K562 (cell line): ENCODE results near the gene C1QC. TPM values are rescaled to one million over a fixed set of nuclear protein-coding genes. Genes with fewer than 3 reads are reported as not detected.

ENCODE experiments used
- ATAC-seq: fragments of 200-7000 bp; cut with Tn5 transposase; 3 replicates; pipeline ENCODE4 v1.9.1; 2020; ENCODE audit warnings: moderate library complexity
- BruUV-seq: library from RNA; stranded (reverse); fragments of 400-500 nt; replicated peaks from 2 replicates; lab custom pipeline; 2021; lab: Mats Ljungman, UMichigan
- CTCF ChIA-PET: fragments of 300-600 bp; formaldehyde crosslinking; extraction: SDS; loops from one replicate; lab custom pipeline; 2021; ENCODE audit warnings: low intra/inter-chr PET ratio; lab: Yijun Ruan, JAX
- POLR2A ChIA-PET: fragments of 300-600, 350-650 bp; sonication (Branson Sonifier 250); formaldehyde crosslinking; extraction: SDS; loops from one replicate; lab custom pipeline; 2021; ENCODE audit warnings: antibody characterized with exemption, inconsistent platforms; lab: Yijun Ruan, JAX
- DNase-seq, 4 experiments: peaks; one replicate each; pipeline versions ENCODE4 v3.0.0 to v3.0.0-alpha.2; 2011 to 2018; ENCODE audit warnings: low spot score in 3 of 4, mixed read lengths in 3 of 4; ENCODE audit errors: extremely low read depth in 1 of 4
- FAIRE-seq: peaks from 2 replicates; lab custom pipeline; 2011; peaks lifted over from hg19 to GRCh38; lab: Jason Lieb, UNC
- H2AFZ ChIP-seq: 2 replicates; pipeline ENCODE4 v1.6.0; 2011; ENCODE audit warnings: low read depth, low read length, control low read depth, inconsistent platforms
- H3K27ac ChIP-seq: fragments of 200-600 bp; 3 replicates; pipeline ENCODE4 v1.8.0; 2011; ENCODE audit warnings: low read depth, mild to moderate bottlenecking, control low read depth, inconsistent platforms, low read length, moderate library complexity, mixed read lengths; ENCODE audit errors: extremely low read depth
- H3K27me3 ChIP-seq, 2 experiments: fragments of 300-600 bp in 1 of 2; 2 replicates in 1 of 2; 3 replicates in 1 of 2; pipeline versions ENCODE4 v1.6.0 to v1.8.0; 2011; ENCODE audit warnings: inconsistent platforms in 2 of 2, low read length in 2 of 2, mild to moderate bottlenecking in 1 of 2, mixed read lengths in 1 of 2, moderate library complexity in 1 of 2; ENCODE audit not compliant: control insufficient read depth in 2 of 2, insufficient read depth in 2 of 2
- H3K36me3 ChIP-seq: fragments of 300-600 bp; 3 replicates; pipeline ENCODE4 v1.8.0; 2011; ENCODE audit warnings: mild to moderate bottlenecking, low read length, inconsistent platforms; ENCODE audit not compliant: control insufficient read depth, insufficient read depth
- H3K4me1 ChIP-seq, 2 experiments: fragments of 200-600 bp in 1 of 2; replicated peaks in 1 of 2; 2 replicates in 1 of 2; 3 replicates in 1 of 2; pipeline versions ENCODE4 v1.5.1 to v1.8.0; 2011; ENCODE audit warnings: inconsistent platforms in 2 of 2, low read length in 2 of 2, mild to moderate bottlenecking in 1 of 2, mixed read lengths in 1 of 2, moderate library complexity in 1 of 2; ENCODE audit not compliant: control insufficient read depth in 2 of 2, insufficient read depth in 2 of 2
- H3K4me2 ChIP-seq: 2 replicates; pipeline ENCODE4 v1.6.1; 2011; ENCODE audit warnings: low read length, control low read depth, inconsistent platforms, mixed read lengths; ENCODE audit not compliant: insufficient read depth
- H3K4me3 ChIP-seq: fragments of 200-600 bp; sonication (generic), shearing (Covaris generic); 2 replicates; pipeline ENCODE4 v1.5.1; 2016; ENCODE audit warnings: control low read depth, inconsistent platforms
- H3K79me2 ChIP-seq: fragments of 200-600 bp; 3 replicates; pipeline ENCODE4 v1.8.0; 2011; ENCODE audit warnings: low read length, inconsistent platforms; ENCODE audit not compliant: control insufficient read depth, insufficient read depth
- H3K9ac ChIP-seq, 2 experiments: 2 replicates each; pipeline versions ENCODE4 v1.6.0 to v1.6.1; 2011; ENCODE audit warnings: low read depth in 2 of 2, low read length in 2 of 2, control low read depth in 1 of 2, inconsistent platforms in 1 of 2, mild to moderate bottlenecking in 1 of 2, mixed read lengths in 1 of 2; ENCODE audit not compliant: insufficient read depth in 1 of 2
- H3K9me1 ChIP-seq: one replicate; pipeline ENCODE4 v1.6.0; 2011; ENCODE audit warnings: inconsistent platforms, mild to moderate bottlenecking, low read length, moderate library complexity; ENCODE audit not compliant: control insufficient read depth, insufficient read depth
- H3K9me3 ChIP-seq: replicated peaks from 2 replicates; pipeline ENCODE4 v1.5.1; 2011; ENCODE audit warnings: low read depth, low read length, inconsistent platforms; ENCODE audit not compliant: control insufficient read depth, insufficient read depth
- H4K20me1 ChIP-seq: replicated peaks from 2 replicates; pipeline ENCODE4 v1.6.1; 2011; ENCODE audit warnings: low read length, inconsistent platforms, mixed read lengths; ENCODE audit not compliant: control insufficient read depth, insufficient read depth
- BCOR ChIP-seq: fragments of 450-650 bp; IDR thresholded peaks from 2 replicates; pipeline ENCODE4 v1.6.1; 2016
- BHLHE40 ChIP-seq: IDR thresholded peaks from 2 replicates; pipeline ENCODE4 v1.6.1; 2011; ENCODE audit warnings: low read length, improper control_type of control experiment
- CTCFL ChIP-seq: IDR thresholded peaks from 2 replicates; pipeline ENCODE4 v1.6.1; 2011; ENCODE audit warnings: borderline replicate concordance, low read depth, mild to moderate bottlenecking, moderate library complexity, low read length; ENCODE audit not compliant: insufficient read depth, poor library complexity, severe bottlenecking
- KLF13 ChIP-seq: fragments of 450-650 bp; IDR thresholded peaks from 2 replicates; pipeline ENCODE4 v1.6.1; 2016; ENCODE audit warnings: missing genetic modification characterization, low read depth, mild to moderate bottlenecking, missing compliant biosample characterization, moderate library complexity, borderline replicate concordance
- LEF1 ChIP-seq: fragments of 450-650 bp; IDR thresholded peaks from 2 replicates; pipeline ENCODE4 v1.6.1; 2016; ENCODE audit warnings: mild to moderate bottlenecking
- NR2F6 ChIP-seq: fragments of 450-650 bp; formaldehyde crosslinking; IDR thresholded peaks from 2 replicates; pipeline ENCODE4 v1.4.0; 2020; ENCODE audit warnings: mild to moderate bottlenecking
- RBM25 ChIP-seq: fragments of 200-400 bp; formaldehyde crosslinking; IDR thresholded peaks from 2 replicates; pipeline ENCODE4 v1.6.1; 2018; ENCODE audit warnings: low read length, low read depth, moderate library complexity; ENCODE audit not compliant: severe bottlenecking
- ZFX ChIP-seq: sonication (generic); formaldehyde crosslinking; IDR thresholded peaks from 2 replicates; pipeline ENCODE4 v1.8.0; 2022; ENCODE audit warnings: mild to moderate bottlenecking, missing genetic modification reagents, moderate library complexity
- ZNF121 ChIP-seq: sonication (generic); formaldehyde crosslinking; conservative IDR thresholded peaks from 2 replicates; pipeline ENCODE4 v1.8.0; 2022; ENCODE audit warnings: missing genetic modification reagents
- WGBS: fragments of 100-300 bp; shearing (Covaris generic); methylation state at CpG from one replicate; pipeline ENCODE4 v1.1.6; 2016; ENCODE audit warnings: low coverage, mixed read lengths; ENCODE audit not compliant: insufficient coverage; ENCODE audit errors: missing lambda C conversion rate; 5-methylcytosine and 5-hydroxymethylcytosine counted together
- in situ Hi-C: fragments of 300-500 bp; cut with MboI; formaldehyde crosslinking; loops from 4 replicates; pipeline ENCODE4 v1.15.0; 2018; ENCODE audit warnings: inconsistent platforms, mixed read lengths
- intact Hi-C: fragments of 100-400 bp; cut with micrococcal nuclease; formaldehyde crosslinking; loops from 2 replicates; pipeline ENCODE4 v1.14.2; 2022
- polyA plus RNA-seq, 8 experiments: library from polyadenylated mRNA; depleted of rRNA in 4 of 8; stranded (reverse) in 5 of 8; unstranded in 3 of 8; fragments of >200 nt; fragmentation: Nextera tagmentation in 2 of 8; fragmentation: Illumina TruSeq in 1 of 8; extraction: Ambion mirVana in 2 of 8; extraction: Trizol in 1 of 8; gene quantifications; 2 replicates each; pipeline versions ENCODE4 v1.2.1 to v1.2.3, GENCODE V29; 2011 to 2014; ENCODE audit warnings: inconsistent platforms in 1 of 8, missing spikeins in 1 of 8
- total RNA-seq, 7 experiments: library from RNA; depleted of rRNA in 6 of 7; stranded (reverse); fragments of >200 nt in 6 of 7; fragmentation: Illumina TruSeq in 2 of 7; extraction: Trizol in 2 of 7; gene quantifications; 2 replicates each; pipeline versions ENCODE4 v1.2.1 to v1.2.3, GENCODE V29; 2011 to 2021; ENCODE audit warnings: low replicate concordance in 1 of 7

C1QC gene
- total and polyA plus RNA-seq, 9 of the 15 experiments (the other 6 are each of a cell fraction or from before 2014, with no cell fraction given), result 0.69 TPM; not detected in 8

DNA sequence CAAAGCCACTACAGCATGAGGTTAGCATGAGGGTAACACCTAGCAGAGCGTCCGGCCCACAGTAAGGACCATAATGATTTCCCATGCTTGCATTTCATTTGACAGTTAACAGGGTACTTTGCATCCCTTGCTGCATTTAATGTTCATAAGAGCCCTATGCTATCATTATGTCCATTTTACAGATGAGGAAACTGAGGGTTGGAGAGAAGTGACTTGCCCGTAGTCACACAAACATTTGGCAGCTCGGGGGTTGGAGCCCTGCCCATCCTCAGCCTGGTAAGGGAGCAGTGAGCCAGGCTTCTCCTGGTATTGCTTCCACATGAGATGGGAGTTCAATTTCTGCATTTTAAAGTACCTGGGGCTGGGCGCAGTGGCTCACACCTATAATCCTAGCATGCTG, 50.7 kb downstream of the C1QC start:
- Histone ChIP-seq H3K27me3 (peaks cover 22 to 43% of the 10 kb centered on the region in 2 experiments), H3K9me1 (no peaks in the 10 kb centered on the region), H3K79me2 (no peaks in the 10 kb centered on the region), H3K36me3 (no peaks in the 10 kb centered on the region), H3K4me3 (no peak overlapping the region), H3K4me2 (no peak overlapping the region), H3K27ac (no peak overlapping the region), H3K9ac (no peak overlapping the region), H4K20me1 (no peaks in the 10 kb centered on the region), H3K4me1 (no peaks in the 10 kb centered on the region), H3K9me3 (no peaks in the 10 kb centered on the region), H2AFZ (no peak overlapping the region)
- TF ChIP-seq KLF13 (tag) (no peak), BCOR (peak; percentile 54; the same call in 1 of the 2 replicates), RBM25 (peak; percentile 54)
- CTCF ChIA-PET, result no interaction called here
- in situ Hi-C loops (no loop called here), intact Hi-C loops (no loop called here)
- POLR2A ChIA-PET, result interaction anchor here (0.7 kb wide), 1 partner anchor 8 kb away, joined by 5 read pairs; no protein-coding TSS in a partner anchor
- no TSS peak for BruUV-seq
- no peak for DNase-seq
- ATAC-seq, result no peak
- no peak for FAIRE-seq
- WGBS, result 5% methylated on average over 5 of the region's 5 CpGs

DNA sequence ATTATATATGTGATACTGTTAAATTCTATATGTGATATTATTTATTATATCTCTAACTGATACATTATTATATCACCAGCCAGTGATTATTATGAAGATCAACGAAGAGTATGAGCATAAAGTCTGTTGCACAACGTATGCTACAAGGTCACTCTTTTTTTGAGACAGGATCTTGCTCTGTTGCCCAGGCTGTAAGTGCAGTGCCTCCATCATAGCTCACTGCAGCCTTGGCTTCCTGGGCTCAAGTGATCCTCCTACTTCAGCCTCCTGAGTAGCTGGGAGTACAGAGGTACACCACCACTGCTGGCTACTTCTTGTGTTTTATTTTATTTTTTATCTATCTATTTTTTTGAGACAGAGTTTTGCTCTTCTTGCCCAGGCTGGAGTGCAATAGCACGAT, 53.2 kb downstream of the C1QC start:
- H3K4me3 ChIP-seq, result no peak overlapping the region
- BruUV-seq, result no TSS peak
- no peaks in the 10 kb centered on the region for H3K36me3 ChIP-seq
- DNase-seq (no peak), FAIRE-seq (no peak), ATAC-seq (no peak)
- WGBS, result 0% methylated on average over 3 of the region's 3 CpGs
- no peaks in the 10 kb centered on the region; a peak in 1 of 5 replicates for H3K4me1 ChIP-seq
- CTCF ChIA-PET, result no interaction called here
- no peaks in the 10 kb centered on the region for H4K20me1 ChIP-seq
- no peaks in the 10 kb centered on the region for H3K79me2 ChIP-seq
- H3K4me2 ChIP-seq, result no peak overlapping the region
- in situ Hi-C loops (no loop called here), intact Hi-C loops (no loop called here)
- H3K9me1 ChIP-seq, result no peaks in the 10 kb centered on the region
- H2AFZ ChIP-seq, result no peak overlapping the region
- H3K27me3 ChIP-seq, result peaks cover 10 to 31% of the 10 kb centered on the region in 2 experiments
- no peak overlapping the region for H3K9ac ChIP-seq
- TF ChIP-seq ZFX (CRISPR knock-in tag), result no peak
- no peak for TF ChIP-seq LEF1
- TF ChIP-seq NR2F6, result no peak
- peak; percentile 82 for TF ChIP-seq ZNF121 (CRISPR knock-in tag)
- no peak for TF ChIP-seq CTCFL
- no peak for TF ChIP-seq BHLHE40
- no peaks in the 10 kb centered on the region for H3K9me3 ChIP-seq
- H3K27ac ChIP-seq, result no peak overlapping the region
- POLR2A ChIA-PET, result no interaction called here
